Spleen (tissue), 7 donors: ENCODE data around the gene SUN2.

Experiments
- CTCF ChIP-seq, 11 experiments: fragments of 200-600 bp in 7 of 11; fragments of 450-650 bp in 4 of 11; sonication (generic) in 4 of 11; IDR thresholded peaks in 8 of 11; conservative IDR thresholded peaks in 3 of 11; 1 replicate in 7 of 11; 2 replicates in 4 of 11; pipeline versions ENCODE4 v1.4.0 to v1.8.0; 2016 to 2021; ENCODE audit warnings: antibody characterized with exemption in 11 of 11, inconsistent platforms in 4 of 11, mild to moderate bottlenecking in 1 of 11
- POLR2A ChIP-seq, 3 donors: fragments of 450-650 bp; IDR thresholded peaks; one replicate each; pipeline ENCODE4 v1.5.1; 2017; ENCODE audit warnings: antibody characterized with exemption in 3 of 3, mild to moderate bottlenecking in 1 of 3
- POLR2AphosphoS5 ChIP-seq, 3 donors: sonication (generic); formaldehyde crosslinking; IDR thresholded peaks; one replicate each; pipeline ENCODE4 v1.5.1; 2017; ENCODE audit warnings: antibody characterized with exemption in 3 of 3
- donor health status: DM: no; HTN: no; CAD: no; lungs with moderate emphysema.
- donor health status: DM: no; HTN: no; CAD: no.
- donor health status: DM: no; HTN: no; CAD: no.

DNA sequence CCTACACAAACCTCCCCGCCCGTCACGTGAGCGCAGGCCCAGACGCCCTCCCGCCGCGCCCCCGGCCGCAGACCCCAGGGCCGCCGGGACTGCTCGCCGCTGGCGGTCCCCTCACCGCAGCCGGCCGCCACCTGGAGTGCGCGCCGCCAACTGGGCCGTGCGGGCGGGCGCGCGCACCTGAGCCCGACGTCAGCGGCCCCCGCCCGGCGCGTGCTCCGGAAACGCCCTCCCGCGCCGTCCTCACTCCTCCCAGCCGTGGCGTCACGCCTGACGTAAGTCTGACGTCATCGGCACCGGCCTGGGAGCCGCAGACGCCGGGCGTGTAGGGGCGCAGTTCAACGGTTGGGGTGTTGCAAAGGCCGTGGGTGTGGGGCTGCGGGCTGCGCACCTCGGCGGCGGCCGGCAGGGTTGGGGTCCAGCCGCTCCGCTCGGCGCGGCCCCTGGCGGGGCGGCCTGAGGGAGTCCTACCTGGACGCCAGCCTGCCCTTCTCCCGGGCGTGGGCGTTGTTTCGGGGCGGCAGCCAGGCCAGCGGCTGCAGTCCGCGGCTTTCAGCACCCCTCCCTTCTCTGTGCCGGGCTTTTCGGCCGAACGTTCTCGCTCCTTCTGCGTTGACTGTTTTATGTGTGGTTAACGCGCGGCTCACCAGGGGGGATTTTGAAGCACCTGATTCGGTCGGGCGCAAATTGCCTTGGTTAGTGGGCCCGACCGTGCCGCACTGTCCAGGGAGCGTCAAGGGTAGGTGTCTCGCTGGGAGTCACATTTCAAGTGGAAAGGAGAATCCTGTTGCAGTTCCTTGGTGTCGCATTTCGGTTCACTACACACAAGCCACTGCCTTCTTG is 54.8 kb downstream of the SUN2 start, which contains the start of gene JOSD1:
- peak in 4 of 11 experiments; percentile 17 to 38 (median 33) for TF ChIP-seq CTCF (IDR thresholded peaks at IDR 0.05 in 8 of 11, conservative IDR thresholded peaks at IDR 0.05 in 3 of 11)
- TF ChIP-seq POLR2AphosphoS5 (IDR thresholded peaks at IDR 0.05): peak; percentile 99
- peak; percentile 84 to 93 (median 88) for TF ChIP-seq POLR2A (IDR thresholded peaks at IDR 0.05)
